DND-41 (cell line): ENCODE data around the gene RPL41.
A peak's percentile ranks its signal among the peaks of the same experiment; 100 is the strongest.

ENCODE experiments used
- ATAC-seq: fragments of 200-7000 bp; cut with Tn5 transposase; 3 replicates; pipeline ENCODE4 v1.9.1; 2021; ENCODE audit warnings: low read depth; ENCODE audit not compliant: insufficient read depth
- DNase-seq: peaks from one replicate; pipeline ENCODE4 v3.0.0-alpha.2; 2020
- H2AFZ ChIP-seq: 2 replicates; pipeline ENCODE4 v1.6.0; 2012; ENCODE audit warnings: low read depth, low read length
- H3K27ac ChIP-seq: 2 replicates; pipeline ENCODE4 v1.5.1; 2012; ENCODE audit warnings: low read length, inconsistent platforms
- H3K27me3 ChIP-seq: fragments of 200-600 bp; sonication (generic); 2 replicates; pipeline ENCODE4 v1.6.0; 2012; ENCODE audit warnings: low read length, mild to moderate bottlenecking, inconsistent platforms; ENCODE audit not compliant: insufficient read depth, poor library complexity
- H3K36me3 ChIP-seq: 2 replicates; pipeline ENCODE4 v1.5.1; 2012; ENCODE audit warnings: low read length, inconsistent platforms; ENCODE audit not compliant: insufficient read depth
- H3K4me1 ChIP-seq: 2 replicates; pipeline ENCODE4 v1.5.1; 2012; ENCODE audit warnings: mild to moderate bottlenecking, low read length; ENCODE audit not compliant: insufficient read depth
- H3K4me2 ChIP-seq: 2 replicates; pipeline ENCODE4 v1.6.0; 2012; ENCODE audit warnings: mild to moderate bottlenecking, moderate library complexity, low read length, inconsistent platforms; ENCODE audit not compliant: insufficient read depth
- H3K4me3 ChIP-seq, 2 experiments: fragments of 200-600 bp in 1 of 2; shearing (Covaris generic) in 1 of 2; 2 replicates each; pipeline ENCODE4 v1.5.1; 2012 to 2016; ENCODE audit warnings: inconsistent platforms in 2 of 2, low read length in 2 of 2, mild to moderate bottlenecking in 2 of 2, low read depth in 1 of 2, moderate library complexity in 1 of 2
- H3K79me2 ChIP-seq: 2 replicates; pipeline ENCODE4 v1.6.0; 2012; ENCODE audit warnings: low read length, inconsistent platforms; ENCODE audit not compliant: insufficient read depth
- H3K9ac ChIP-seq: 2 replicates; pipeline ENCODE4 v1.6.0; 2012; ENCODE audit warnings: low read depth, mild to moderate bottlenecking, inconsistent platforms, low read length, moderate library complexity
- H3K9me3 ChIP-seq: 2 replicates; pipeline ENCODE4 v1.5.1; 2012; ENCODE audit warnings: low read length, moderate library complexity, mild to moderate bottlenecking, inconsistent platforms; ENCODE audit not compliant: insufficient read depth, severe bottlenecking
- H4K20me1 ChIP-seq: 2 replicates; pipeline ENCODE4 v1.6.0; 2012; ENCODE audit warnings: low read length; ENCODE audit not compliant: insufficient read depth
- EZH2 ChIP-seq: IDR thresholded peaks from 3 replicates; pipeline ENCODE4 v1.6.1; 2012; ENCODE audit warnings: borderline replicate concordance, low read depth, mild to moderate bottlenecking, moderate library complexity, low read length, inconsistent platforms; ENCODE audit not compliant: severe bottlenecking
- TF ChIP-seq, protein P1 (sequence below): IDR thresholded peaks from 2 replicates; pipeline ENCODE4 v1.5.1; 2012; ENCODE audit warnings: borderline replicate concordance, low read length, moderate library complexity, mild to moderate bottlenecking; ENCODE audit not compliant: poor library complexity, severe bottlenecking; ENCODE audit errors: extremely low read depth

RPL41 gene

DNA sequence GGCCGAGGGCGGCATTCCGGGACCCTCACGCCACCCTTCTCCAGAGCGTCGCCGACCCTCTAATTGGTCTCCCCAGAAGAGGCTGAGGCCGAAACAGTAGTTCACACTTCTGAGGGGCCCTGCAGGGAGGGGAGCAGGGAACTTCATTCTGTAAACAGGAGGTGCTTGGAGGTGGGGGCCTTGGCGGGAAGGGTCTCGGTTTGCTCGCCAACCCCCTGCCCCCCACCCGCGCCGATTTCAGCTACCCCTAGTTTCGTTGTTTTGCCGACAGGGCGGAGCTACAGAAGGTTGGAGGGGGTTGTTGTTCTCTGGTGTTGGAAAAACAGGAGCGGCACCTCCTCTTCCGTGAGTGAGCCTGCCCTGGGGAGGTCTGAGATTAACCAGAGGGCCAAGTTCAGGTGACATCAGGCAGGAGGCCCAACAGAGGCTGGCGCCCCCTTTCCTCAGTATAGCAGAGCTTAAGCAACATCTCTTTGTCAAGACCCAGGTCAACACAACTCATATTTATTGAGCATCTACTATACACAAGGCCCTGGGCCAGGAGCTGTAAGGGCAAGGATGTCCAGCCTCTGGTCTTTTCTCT, 35.8 kb upstream of the RPL41 start:
- Histone ChIP-seq H3K36me3 (no peaks in the 10 kb centered on the region), H3K9me3 (no peaks in the 10 kb centered on the region), H3K4me3 (peak overlapping the region in 1 of 2 experiments; percentile 55; a peak in 2 of 4 replicates), H3K79me2 (no peaks in the 10 kb centered on the region), H3K4me2 (peak overlapping the region; percentile 78), H3K27ac (no peak overlapping the region), H3K27me3 (peaks cover 50% of the 10 kb centered on the region), H3K4me1 (peaks cover 20% of the 10 kb centered on the region), H3K9ac (peak overlapping the region; percentile 43; the same call in 1 of the 2 replicates), H4K20me1 (no peaks in the 10 kb centered on the region; the same call in 1 of the 2 replicates), H2AFZ (0 out of 2 replicates have a peak overlapping the region, but pooled peaks have one; percentile 51)
- ATAC-seq (no peak), DNase-seq (no peak)
- TF ChIP-seq, protein P1, sequence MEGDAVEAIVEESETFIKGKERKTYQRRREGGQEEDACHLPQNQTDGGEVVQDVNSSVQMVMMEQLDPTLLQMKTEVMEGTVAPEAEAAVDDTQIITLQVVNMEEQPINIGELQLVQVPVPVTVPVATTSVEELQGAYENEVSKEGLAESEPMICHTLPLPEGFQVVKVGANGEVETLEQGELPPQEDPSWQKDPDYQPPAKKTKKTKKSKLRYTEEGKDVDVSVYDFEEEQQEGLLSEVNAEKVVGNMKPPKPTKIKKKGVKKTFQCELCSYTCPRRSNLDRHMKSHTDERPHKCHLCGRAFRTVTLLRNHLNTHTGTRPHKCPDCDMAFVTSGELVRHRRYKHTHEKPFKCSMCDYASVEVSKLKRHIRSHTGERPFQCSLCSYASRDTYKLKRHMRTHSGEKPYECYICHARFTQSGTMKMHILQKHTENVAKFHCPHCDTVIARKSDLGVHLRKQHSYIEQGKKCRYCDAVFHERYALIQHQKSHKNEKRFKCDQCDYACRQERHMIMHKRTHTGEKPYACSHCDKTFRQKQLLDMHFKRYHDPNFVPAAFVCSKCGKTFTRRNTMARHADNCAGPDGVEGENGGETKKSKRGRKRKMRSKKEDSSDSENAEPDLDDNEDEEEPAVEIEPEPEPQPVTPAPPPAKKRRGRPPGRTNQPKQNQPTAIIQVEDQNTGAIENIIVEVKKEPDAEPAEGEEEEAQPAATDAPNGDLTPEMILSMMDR = peak; percentile 11
- no peak for TF ChIP-seq EZH2

DNA sequence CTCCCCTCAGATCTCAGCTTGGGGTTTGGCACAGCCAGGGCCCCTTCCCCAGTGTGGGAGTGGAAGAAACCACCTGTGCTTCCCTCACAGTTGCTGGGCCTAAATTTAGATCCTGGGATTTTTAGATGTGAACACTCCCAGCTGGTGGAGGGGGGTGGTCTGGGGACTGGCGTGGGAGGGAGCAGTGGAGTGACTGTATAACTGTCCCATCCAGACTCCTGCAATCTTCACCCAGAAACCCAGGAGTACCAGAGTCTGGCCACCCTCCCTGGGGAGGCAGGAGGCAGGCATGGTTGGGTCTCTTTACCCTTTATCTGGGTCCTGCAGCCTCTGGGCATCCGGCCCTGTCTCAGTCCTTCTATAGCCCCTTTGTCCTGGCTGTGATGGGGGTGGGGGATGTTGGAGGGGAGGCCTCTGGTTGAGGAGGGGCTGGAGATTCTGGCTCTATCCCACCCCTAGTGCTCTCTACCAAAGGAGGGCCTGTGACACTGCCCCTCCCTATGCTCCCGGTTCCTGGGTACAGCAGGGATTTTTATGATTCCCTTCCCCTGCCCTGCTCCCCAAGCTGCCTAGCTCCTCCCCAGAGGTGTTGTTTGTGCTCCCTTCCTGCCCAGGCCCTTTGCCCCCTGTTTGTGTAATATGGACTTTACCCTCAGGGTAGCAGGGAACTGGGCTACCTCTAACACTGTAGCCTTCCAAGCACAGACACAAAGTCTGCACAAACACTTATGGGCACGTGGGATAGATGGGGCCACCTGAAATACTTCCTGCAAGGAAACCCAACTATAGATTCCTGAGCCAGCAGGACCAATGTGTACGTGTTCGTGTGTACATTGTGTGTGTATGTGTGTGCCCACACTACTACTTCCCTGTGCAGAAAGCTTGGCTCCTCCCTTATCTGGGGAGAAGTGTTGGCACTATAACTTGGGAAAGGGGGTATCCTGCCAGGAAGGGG, 34.8 kb upstream of the RPL41 start:
- Histone ChIP-seq H3K9ac (no peak overlapping the region), H3K9me3 (no peaks in the 10 kb centered on the region), H4K20me1 (no peaks in the 10 kb centered on the region; the same call in 1 of the 2 replicates), H3K36me3 (no peaks in the 10 kb centered on the region), H3K4me2 (no peak overlapping the region), H3K27me3 (peaks cover 50% of the 10 kb centered on the region), H3K79me2 (no peaks in the 10 kb centered on the region), H2AFZ (no peak overlapping the region), H3K4me1 (peaks cover 20% of the 10 kb centered on the region), H3K4me3 (no peak overlapping the region), H3K27ac (no peak overlapping the region)
- TF ChIP-seq, protein P1 = no peak
- no peak for TF ChIP-seq EZH2
- no peak for ATAC-seq
- no peak for DNase-seq

DNA sequence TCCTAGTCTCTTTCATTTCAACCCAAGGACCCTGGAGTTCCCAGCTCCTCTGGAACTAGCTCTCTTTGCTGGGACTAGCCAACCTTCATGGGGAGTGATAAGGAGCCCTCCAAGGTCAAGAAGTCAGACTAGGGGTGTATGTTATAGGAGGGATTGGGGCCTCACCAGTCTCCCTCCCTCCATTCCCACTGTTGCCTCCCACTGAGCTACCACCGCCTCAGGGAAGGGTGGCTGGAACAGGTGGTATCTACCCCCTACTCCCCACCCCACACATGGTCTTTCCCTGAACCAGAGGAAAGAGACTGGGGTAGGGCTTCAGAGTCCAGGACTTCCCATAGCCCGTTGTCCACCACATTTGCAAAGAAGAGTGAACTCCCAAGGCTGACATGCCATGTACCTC, 34.1 kb upstream of the RPL41 start:
- no peak for ATAC-seq
- no peak overlapping the region for H3K9ac ChIP-seq
- TF ChIP-seq, protein P1 = no peak
- no peak for TF ChIP-seq EZH2

More for the DNA sequence above, 34.1 kb upstream of the RPL41 start:
- Histone ChIP-seq H3K4me1 (peaks cover 20% of the 10 kb centered on the region), H3K4me3 (no peak overlapping the region), H2AFZ (no peak overlapping the region), H3K27me3 (peaks cover 50% of the 10 kb centered on the region), H4K20me1 (no peaks in the 10 kb centered on the region; the same call in 1 of the 2 replicates), H3K4me2 (no peak overlapping the region), H3K27ac (no peak overlapping the region), H3K79me2 (no peaks in the 10 kb centered on the region), H3K36me3 (no peaks in the 10 kb centered on the region), H3K9me3 (no peaks in the 10 kb centered on the region)
- no peak for DNase-seq
